ENCODE data around the gene OTOF.

- TF ChIP-seq EP300 (IDR thresholded peaks at IDR 0.05; ENCODE audit: borderline replicate concordance) (no peak), NFIC (IDR thresholded peaks at IDR 0.05) (no peak), TEAD4 (IDR thresholded peaks at IDR 0.05) (no peak)
Observed at GRCh38 chr2:26465266-26465925, 12.5 kb downstream of the OTOF start.

Measured in Ishikawa (cell line).